ENCODE measurements around the gene HSF4.

The HSF4 gene

DNA sequence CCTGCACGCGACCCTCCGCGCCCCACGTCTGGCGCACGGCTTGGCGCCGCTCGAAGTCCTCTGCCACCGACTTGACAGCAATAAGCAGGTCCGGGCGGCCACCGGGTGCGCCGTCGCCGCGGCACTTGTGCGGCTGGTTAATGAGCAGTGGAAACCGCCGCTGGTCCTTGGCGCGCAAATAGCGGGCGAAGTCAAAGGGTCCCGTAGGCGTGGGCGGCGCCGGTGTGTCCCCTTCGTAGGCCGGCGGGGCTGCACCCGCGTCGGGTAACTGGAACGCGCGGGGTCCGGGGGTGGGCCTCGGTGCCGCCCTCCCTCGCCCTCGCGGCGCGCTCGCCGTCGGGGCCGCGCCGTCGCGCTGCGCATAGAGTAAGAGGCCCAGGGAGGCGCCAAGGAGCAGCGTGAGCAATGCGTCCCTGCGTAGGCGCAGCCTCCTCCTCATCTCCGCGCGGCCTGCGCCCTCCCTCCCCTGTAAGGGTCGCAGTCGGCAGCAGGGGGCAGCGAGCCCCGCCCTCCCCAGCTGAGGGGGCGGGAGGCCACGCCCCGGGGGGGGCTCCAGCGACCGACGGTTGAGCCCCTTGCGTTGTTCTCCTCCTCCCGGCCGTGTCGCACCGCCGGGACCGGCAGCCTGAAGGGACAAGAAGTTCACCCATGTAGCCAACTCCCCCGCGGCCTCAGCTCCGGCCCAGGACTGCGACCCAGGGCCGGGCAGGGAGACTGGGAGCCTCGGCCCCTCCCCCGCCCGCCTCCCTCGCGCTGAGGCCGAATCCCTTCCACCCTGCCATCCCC, 14.3 kb upstream of the HSF4 start:
- no peak for FAIRE-seq

DNA sequence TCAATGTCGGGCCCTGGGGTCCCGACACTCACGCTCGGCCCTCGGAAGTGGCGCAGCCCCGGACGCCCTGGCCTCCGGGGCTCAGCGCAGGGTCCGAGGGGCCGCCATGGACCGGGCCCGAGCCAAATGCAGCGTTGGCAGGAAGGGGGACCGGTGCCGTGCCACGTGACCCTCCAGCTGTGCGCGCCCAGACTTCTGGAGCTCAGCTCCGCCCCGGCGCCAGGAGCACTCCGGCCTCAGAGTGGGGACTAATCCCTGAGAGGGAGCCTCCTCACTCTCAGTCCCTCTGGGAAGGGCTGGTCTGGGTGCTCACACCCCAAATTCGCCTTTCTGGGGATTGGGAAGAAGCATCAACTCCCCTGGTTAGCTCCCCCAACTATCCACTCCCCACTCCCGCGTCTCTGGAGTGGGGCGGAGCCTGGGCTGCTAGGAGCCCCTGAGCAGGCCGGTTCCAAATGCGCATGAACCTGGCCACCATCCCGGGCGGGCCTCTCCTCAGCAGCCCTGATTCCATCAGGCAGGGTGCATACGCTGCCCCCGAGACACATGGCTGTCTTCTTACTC, 13.6 kb upstream of the HSF4 start, which contains the start of gene B3GNT9:
Gene B3GNT9 (minus strand): TSS at position 166 of the 564 bp plus-strand sequence. CDS start 513 bp downstream, outside the sequence.
- no peak for FAIRE-seq

DNA sequence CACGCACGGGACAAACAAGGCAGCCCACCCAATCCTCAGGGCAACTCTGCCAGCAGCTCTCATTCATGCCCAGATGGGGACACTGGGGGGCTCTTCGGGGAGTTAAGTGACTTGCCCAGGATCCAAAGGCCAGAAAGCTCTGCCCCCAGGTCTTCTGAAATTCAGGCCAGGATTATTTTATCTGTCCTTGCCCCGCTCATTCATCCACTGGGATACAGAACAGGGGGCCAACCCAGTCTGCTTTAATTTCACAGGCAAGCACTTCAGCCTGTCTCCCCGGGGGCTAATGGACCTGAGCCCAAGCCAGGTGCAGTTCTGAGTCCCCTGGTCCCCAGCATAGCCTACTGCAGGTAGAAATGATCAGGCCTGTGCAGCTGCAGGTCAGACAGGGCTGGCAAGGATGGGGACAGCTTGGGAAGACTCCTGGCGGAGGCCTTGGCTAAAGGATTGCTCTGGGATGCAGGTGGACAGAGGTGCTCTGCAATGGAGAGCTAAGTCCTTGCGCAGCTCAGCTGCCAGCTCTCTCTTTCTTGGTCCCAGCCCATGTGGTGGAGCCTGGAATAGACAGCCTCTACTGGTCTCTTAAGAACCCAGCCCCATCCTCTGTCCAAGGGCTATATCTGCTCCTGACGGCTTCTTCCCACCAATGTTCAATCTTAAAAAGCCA, 13.0 kb upstream of the HSF4 start:
- no peak for FAIRE-seq

DNA sequence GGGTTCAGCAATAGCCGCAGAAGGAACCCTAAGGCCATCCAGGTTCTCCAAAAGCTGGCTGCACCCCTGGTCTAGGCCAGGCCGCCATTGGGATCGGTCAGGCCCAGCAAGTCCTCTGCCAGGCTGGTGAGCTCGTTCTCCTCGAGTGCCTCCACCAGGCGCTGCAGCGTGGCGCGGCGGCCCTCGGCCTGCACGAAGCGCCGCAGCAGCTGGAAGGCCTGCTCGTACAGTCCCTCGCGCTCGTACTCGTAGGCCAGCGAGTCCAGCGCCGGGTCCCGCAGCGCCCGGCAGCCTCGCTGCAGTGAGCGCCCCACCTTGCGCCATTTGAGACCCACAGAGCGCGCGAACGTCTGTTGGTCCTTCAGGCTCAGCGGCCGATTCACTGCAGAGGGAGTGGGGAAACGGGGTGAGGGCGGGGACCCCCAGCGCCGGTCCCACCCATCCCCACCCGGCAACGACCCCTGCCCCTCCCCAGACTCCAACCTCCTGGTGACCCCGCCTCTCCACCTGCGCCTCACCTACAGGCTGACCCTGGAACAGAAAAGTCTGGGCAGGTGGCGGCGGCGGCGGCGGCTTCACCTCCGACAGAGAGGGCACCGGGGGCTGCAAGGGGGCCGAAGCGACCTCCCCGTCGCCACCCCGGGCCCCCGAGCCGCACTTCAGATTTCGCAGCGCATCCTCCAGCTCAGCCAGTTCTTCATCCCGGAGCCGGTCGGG, 9.8 kb upstream of the HSF4 start:
- FAIRE-seq: no peak

DNA sequence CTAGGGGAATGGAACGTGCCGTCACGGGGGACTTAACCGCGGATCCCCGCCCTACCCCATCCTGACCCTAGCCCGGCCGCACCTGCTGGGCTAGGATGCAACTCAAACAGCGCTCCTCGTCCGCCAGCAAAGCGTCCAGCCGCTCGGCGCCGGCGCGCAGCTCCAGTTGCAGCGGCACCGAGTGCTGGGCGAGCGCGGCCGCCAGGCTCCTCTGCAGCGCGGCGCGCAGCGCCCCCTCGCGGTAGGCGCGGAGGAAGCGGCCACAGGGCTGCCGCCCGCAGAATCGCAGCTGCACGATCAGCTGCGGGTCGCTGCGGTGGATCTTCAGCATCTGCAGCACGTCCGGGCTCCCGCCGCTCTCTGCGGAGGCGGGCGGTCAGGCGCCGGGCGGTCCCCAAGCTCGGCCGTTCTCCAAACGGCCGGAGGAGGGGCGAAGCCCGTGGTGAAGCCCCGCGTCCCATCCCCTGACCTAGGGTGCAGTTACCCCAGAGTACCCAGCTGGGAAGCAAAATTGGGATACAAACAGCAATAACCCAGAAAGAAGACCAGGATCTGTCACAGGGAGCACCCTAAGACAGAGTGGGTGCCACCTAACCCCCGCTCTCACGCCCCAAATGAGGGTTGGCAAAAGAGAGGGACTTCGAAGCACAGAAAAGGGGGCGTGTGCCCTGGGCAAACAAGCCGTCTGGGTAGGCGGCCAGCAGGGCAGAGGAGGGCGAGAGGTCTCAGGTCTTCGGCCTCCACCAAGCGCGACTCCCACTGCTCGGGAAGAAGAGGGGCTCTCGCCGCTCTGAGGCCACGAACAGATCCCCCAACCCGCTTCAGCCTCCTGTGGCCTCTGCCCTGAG, 9.0 kb upstream of the HSF4 start:
- no peak for FAIRE-seq

DNA sequence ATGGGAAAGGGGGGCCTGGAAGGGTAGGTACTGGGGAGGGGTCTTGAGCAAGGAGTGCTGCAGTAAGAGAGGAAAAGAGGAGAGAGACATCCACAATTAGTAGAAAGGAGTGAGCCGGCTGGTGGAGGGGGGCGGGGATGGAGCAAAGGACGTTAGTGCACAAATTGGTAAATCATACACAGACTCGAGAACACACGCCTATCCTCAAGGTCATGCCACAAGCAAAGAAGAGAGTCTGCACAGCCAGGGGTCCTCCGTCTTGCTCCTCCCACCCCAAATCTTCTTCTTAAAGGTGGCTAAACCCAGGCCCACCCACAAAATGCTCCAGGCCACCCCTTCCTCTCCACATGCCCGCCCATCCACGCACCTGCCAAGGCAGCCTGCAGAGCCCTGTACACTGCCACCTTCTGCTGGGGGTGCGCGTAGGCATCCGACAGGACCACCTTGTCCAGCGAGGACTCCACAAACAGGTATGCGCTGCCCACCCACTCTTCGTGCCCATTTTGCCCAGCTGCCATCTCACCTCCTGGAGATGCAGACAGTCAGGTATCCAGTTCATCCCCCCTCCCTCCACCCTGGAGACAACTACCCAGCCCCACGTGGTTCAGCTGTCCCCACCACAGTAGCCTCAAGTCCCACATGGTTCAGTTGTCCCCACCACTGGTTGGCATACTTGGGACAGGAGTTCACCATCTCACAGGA, 8.3 kb upstream of the HSF4 start:
- FAIRE-seq: no peak

DNA sequence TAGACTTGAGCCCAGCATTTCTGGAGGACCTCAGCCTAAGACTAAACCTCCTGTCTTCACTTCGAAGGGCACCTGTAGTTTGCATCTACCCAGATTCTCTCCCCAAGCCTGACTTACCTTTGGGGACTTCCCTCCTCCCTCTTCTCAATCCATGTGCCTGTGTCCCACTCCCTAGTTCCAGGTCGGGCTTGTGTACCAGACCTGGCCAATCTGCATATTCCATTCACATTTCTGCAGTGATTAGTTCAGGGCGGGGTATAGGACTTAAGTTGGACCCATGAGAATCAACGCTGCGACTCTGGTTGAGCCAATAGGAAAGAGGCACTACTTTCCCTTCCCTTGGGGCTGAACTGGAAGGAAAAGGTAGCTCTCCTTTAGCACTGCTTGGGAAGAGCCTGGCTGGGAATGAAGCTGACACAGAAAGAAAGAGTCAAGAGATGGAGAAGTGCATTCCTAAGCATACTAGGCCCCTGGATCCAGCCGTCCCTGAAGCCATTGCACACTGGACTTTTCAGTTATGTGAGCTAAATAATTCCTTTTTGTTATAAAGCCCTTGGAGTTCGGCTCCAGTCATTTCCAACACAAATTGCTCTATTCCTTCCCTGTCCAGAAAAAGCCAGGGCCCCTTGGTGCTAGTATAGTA, 7.3 kb upstream of the HSF4 start:
- no peak for FAIRE-seq

DNA sequence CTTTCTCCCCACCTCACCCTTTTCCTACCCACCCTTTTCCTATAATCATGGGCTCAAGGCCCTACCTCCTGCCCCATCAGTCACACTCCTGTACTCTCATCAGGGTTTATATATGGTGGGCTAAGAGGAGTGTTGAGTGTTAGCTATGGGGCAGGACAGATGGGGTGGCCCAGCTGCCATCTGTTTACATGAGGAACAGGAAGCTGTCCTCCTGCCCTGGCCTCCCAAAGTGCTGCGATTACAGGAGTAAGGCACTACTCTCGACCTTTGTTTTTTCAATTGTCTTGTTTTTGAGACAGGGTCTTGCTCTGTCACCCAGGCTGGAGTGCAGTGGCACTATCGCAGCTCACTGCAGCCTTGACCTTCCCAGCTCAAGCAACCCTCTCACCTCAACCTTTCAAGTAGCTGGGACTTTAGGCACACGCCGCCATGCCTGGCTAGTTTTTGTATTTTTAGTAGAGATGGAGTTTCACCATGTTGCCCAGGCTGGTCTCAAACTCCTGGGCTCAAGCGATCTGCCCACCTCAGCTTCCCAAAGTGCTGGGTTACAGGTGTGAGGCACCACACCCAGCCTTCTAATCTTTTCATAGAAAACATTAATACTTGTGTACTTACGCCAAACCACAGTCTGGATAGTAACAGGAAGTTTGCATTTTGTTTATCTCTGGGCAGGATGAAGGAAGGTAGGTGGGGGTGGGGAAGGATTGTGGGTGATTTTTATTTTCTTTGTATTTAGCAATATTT, 6.5 kb upstream of the HSF4 start:
- FAIRE-seq: no peak

DNA sequence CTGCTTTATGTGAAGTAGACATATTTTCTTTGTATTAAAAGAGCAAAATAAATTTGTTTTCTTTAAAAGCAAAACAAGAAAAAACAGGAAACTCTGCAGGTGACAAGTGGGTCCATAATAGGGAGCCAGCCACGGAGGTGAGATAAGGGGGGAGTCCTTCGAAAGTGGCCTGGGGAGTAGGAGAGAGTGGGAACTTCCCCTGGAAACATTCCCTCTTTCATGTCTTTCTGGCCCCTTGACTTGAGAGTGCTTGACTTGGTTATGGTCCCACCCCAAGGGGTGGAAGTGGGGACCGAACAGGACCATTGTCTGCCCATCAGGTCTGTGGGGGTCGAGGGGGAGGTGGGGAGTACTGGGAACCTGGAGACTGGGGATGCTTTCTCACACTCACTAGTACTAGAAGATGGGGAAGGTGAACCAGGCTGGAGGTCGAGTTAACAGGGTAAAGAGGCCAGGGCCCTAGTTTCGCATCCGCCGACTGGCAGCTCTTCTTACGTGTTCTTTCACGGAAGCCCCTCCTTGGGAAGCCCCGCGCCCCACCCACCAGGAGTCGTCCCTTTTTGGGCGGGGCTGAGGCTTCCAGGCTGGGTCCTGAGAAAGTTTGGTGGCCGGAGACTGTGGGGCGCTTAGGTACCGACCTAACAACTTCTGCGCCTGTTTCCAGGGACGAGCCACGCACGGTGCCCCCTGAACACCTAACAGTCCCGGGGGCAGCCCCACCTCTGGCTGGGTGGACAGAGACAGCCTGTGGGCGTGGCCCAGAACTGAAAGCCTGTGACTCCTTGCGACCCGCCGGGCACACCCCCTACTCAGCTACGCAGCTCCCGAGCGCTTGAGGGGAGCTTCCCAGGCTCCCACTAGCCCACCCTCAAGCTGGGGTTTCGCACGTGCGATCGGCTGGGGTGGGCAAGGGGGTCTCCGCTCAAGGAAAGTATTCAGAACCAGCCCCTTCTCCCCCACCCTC, 5.6 kb upstream of the HSF4 start:
- FAIRE-seq: no peak

DNA sequence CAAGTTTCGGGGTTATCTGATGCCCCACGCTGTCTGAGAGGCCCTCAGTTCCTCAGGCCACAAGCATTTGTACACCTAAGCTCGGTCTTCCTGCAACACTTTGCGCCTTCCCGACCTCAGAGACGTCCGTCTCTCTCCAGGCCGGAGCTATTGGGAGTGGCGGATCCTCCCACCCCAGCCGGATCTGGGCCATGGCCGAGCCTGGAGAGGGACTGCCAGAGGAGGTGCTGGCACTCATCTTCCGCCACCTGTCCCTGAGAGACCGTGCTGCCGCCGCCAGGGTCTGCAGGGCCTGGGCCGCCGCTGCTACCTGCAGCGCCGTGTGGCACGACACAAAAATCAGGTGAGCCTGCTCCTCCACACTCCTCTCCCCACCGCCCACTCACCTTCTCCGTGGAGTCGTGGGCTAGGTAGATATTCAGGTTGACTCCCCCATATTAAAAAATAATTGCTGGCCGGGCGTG, 2.9 kb upstream of the HSF4 start:
- no peak for FAIRE-seq

DNA sequence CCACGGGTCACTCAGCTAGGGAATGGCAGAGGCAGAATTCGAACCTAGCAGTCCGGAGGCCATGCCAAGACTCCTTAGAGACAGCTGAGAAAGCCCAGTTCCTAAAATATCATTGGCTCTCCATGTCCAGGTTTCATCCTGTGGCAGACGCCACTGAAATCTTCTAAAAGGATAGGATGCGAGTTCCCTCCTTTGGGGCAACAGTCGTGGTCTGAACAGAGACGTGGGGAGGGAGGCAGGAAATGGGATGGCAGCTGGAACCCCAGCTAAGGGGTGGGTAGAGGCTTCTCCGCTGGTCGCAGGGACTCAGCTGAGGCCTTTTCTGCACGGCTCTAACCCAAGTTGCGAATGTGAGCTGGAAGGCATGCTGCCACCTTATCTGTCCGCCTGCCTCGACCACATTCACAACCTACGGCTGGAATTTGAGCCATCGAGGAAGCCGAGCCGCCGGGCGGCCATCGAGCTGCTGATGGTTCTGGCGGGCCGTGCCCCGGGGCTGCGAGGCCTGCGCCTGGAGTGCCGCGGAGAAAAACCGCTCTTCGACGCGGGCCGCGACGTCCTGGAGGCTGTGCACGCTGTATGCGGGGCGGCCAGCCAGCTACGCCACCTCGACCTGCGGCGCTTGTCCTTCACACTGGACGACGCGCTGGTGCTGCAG, 1.9 kb upstream of the HSF4 start:
- no peak for FAIRE-seq

DNA sequence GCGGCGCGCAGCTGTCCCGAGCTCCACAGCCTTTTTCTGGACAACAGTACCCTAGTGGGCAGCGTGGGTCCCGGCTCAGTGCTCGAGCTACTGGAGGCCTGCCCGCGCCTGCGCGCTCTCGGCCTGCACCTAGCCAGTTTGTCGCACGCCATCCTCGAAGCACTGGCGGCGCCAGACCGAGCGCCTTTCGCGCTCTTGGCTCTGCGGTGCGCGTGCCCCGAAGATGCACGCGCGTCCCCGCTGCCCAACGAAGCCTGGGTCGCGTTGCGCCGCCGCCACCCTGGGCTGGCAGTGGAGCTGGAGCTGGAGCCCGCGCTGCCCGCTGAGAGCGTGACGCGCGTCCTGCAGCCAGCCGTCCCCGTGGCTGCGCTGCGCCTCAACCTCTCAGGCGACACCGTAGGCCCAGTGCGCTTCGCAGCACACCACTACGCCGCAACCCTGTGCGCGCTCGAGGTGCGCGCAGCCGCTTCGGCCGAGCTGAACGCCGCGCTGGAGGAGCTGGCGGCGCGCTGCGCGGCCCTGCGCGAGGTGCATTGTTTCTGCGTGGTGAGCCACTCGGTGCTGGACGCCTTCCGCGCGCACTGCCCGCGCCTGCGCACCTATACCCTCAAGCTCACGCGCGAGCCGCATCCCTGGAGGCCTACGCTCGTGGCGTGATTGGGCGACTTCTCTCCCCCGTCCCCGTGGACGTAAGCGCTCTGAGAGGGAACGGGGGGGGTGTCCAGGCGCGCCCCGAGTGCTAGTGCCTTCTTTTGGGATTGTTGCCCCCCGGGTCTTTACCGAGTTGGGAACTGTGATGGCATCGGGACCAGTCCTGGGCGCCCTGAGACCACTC, 1.2 kb upstream of the HSF4 start:
- no peak for FAIRE-seq

DNA sequence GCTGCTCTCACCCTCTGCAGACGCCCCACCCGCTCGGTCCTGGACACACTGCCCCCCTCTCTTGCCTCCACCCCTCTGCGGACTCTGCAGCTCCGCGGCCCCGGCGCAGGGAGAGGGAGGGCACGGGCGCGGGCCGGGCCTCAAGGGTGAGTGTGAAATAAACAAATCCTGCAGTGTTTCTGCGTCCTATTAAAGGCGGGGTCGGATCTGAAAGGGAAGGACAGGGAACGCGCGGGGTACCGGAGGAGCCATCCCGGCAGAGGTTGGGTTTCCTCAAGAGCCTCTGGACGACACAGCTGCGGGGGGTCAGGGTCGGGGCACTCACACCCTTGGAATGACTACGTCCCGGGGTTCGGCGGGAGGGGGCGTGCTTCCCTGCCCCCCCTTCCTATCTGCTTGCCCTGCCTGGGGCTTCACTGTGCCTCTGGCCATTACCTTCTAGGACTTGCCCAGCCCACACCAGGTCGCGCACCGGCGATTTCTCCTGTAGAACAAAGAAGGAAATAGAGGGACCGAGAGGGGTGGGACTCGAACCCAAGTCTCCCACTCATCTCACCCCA, 466 bp upstream of the HSF4 start:
- FAIRE-seq: no peak

DNA sequence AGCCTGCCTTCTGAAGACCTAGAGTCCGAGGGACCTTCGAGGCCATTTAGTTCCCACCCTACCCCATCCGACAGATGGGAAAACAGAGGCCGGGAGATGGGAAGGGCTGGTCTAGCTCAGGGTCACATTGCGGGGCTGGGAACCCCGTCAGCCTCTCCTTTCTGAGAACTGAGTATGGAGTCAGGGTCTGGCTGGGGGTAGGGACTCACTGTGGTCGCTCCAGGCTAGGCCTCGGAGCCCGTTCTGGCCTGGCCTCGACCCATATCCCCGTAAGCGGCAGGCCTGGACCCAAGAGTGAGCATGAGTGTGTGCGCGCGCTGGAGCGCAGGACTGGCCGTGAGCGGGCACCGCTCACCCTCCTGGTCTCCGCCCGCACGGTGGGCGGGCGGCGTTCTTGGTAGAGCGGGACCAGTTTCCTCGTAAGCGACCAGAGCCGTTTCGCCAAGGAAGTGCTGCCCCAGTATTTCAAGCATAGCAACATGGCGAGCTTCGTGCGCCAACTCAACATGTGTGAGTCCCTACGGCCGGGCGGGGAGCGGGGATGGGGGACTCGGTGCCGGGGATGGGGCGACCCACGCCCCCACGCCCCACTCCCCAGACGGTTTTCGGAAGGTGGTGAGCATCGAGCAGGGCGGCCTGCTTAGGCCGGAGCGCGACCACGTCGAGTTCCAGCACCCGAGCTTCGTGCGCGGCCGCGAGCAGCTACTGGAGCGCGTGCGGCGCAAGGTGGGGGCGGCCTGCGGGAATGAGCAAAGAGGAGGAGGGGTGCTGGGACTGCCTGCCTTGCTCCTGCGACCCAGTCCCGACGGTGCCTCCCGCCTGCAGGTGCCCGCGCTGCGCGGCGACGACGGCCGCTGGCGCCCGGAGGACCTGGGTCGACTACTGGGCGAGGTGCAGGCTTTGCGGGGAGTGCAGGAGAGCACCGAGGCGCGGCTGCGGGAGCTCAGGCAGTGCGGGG, 855 bp downstream of the HSF4 start:
- FAIRE-seq: no peak

DNA sequence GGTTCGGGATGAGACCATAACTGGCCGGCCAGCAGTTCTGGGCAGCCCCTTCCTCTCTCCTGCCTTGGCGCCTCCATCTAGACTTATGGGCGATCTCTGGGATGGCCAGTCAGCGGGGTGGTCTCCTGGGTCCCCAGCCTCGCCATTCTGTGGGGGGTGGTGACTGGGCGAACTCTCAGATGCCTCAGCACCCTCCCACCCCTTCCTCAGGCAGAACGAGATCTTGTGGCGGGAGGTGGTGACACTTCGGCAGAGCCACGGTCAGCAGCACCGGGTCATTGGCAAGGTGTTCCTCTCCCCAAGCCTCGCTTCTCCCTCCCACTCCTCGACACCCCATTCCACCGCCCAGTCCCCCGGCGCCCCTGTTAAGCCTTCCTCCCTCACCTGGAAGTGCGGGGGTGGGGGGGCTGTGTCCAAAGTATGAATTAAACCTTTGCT, 1.6 kb downstream of the HSF4 start:
- FAIRE-seq: no peak

DNA sequence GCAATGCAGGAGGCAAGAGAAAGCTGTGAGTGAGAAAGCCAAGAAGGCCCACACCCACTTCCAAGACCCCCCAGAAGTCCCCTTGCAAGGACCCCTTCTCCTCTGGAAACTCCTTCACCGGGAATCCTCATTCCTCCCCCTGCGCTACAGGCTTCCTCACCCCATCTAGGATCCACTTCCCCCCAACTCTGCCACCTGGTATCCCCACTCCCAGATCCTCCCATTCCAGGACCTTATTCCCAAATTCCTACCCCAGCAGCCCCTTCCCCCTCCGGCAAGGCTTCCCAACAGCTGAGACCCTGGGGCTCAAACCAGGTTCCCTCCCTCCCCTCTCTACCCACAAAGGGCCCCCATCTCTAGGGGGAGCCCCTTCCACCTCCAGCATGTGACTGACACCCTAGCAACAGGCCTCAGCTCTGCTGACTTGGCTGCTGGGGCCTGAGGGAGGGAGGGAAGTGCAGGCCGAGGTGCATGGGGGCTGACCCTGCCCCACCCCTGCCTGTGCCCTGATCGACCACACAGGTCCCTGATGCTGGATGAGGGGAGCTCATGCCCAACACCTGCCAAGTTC, 2.1 kb downstream of the HSF4 start:
- FAIRE-seq: no peak
